Measurements from ENCODE around the gene PCDH8. TPM values are rescaled to one million over a fixed set of nuclear protein-coding genes. Genes with fewer than 3 reads are reported as not detected.

Gene PCDH8
- total and polyA plus RNA-seq, 12 donors = not detected

GRCh38 chr13:52850396-52851136 lies 2.1 kb upstream of the PCDH8 start:
- peak overlapping the region in 9 of 10 donors; percentile 18 to 77 (median 68) for H3K27ac ChIP-seq
- peaks cover 29 to 99% (median 71%) of the 10 kb centered on the region in 7 donors for H3K27me3 ChIP-seq
- DNase-seq (peak; percentile 70 to 74), ATAC-seq (peak; percentile 87 to 95 (median 92))
- intact Hi-C loops (cut with DNase I) = loop anchor here in 2 of 10 donors (10.0 kb wide), 1 partner anchor 114 kb away; no protein-coding TSS in a partner anchor
- peaks cover 3 to 45% (median 27%) of the 10 kb centered on the region in 9 donors for H3K4me1 ChIP-seq
- peak in 2 of 9 donors; percentile 2 to 7 for TF ChIP-seq CTCF (IDR thresholded peaks at IDR 0.05)
- no peaks in the 10 kb centered on the region for H3K36me3 ChIP-seq
- WGBS, 2 donors = 1% methylated on average over 47 of the region's 47 CpGs
- H3K9me3 ChIP-seq = no peaks in the 10 kb centered on the region
- H3K4me3 ChIP-seq = peak overlapping the region; percentile 28 to 74 (median 68)

GRCh38 chr13:52850072-52850395 lies 1.6 kb upstream of the PCDH8 start:
- Histone ChIP-seq H3K4me1 (peaks cover 3 to 48% (median 27%) of the 10 kb centered on the region in 9 donors), H3K36me3 (no peaks in the 10 kb centered on the region), H3K27ac (no peak overlapping the region), H3K4me3 (peak overlapping the region in 2 of 10 donors; percentile 71 to 72), H3K27me3 (peaks cover 34 to 99% (median 71%) of the 10 kb centered on the region in 7 donors), H3K9me3 (no peaks in the 10 kb centered on the region)
- no peak for DNase-seq
- intact Hi-C loops (cut with DNase I) = loop anchor here in 2 of 10 donors (10.0 kb wide), 1 partner anchor 115 kb away; no protein-coding TSS in a partner anchor
- TF ChIP-seq CTCF (IDR thresholded peaks at IDR 0.05) = no peak
- 6 to 11% methylated on average over 5 of the region's 5 CpGs for WGBS, 2 donors
- ATAC-seq = no peak

GRCh38 chr13:52849291-52850071 lies 1.0 kb upstream of the PCDH8 start:
- no peak for TF ChIP-seq CTCF (IDR thresholded peaks at IDR 0.05)
- Histone ChIP-seq H3K36me3 (no peaks in the 10 kb centered on the region), H3K27me3 (peaks cover 35 to 99% (median 72%) of the 10 kb centered on the region in 7 donors), H3K4me1 (peaks cover 3 to 48% (median 27%) of the 10 kb centered on the region in 9 donors), H3K27ac (no peak overlapping the region), H3K4me3 (no peak overlapping the region), H3K9me3 (no peaks in the 10 kb centered on the region)
- WGBS, 2 donors = 4 to 5% methylated on average over 24 of the region's 24 CpGs
- no peak for ATAC-seq
- no peak for DNase-seq
- intact Hi-C loops (cut with DNase I) = loop anchor here in 2 of 10 donors (10.0 kb wide), 1 partner anchor 115 kb away; no protein-coding TSS in a partner anchor

- no peak for ATAC-seq
- intact Hi-C loops (cut with DNase I) = no loop called here
- WGBS, 2 donors = 6 to 10% methylated on average over 75 of the region's 75 CpGs
Observed at GRCh38 chr13:52847682-52848432, 583 bp downstream of the PCDH8 start.

More at GRCh38 chr13:52847682-52848432, 583 bp downstream of the PCDH8 start:
- peaks cover 35 to 100% (median 77%) of the 10 kb centered on the region in 7 donors for H3K27me3 ChIP-seq
- TF ChIP-seq CTCF (IDR thresholded peaks at IDR 0.05) = no peak
- H3K4me3 ChIP-seq = no peak overlapping the region
- no peak for DNase-seq
- no peaks in the 10 kb centered on the region for H3K9me3 ChIP-seq
- H3K4me1 ChIP-seq = peaks cover 3 to 48% (median 27%) of the 10 kb centered on the region in 9 donors
- no peak overlapping the region for H3K27ac ChIP-seq
- H3K36me3 ChIP-seq = no peaks in the 10 kb centered on the region

Data from heart right ventricle (tissue), 16 donors.